Muscle of leg (tissue), 11 donors: ENCODE measurements around the gene UBP1. TPM values are rescaled to one million over a fixed set of nuclear protein-coding genes. Genes with fewer than 3 reads are reported as not detected.
"Not testable (repeated sequence)": the region's sequence is repeated elsewhere in the genome, so short reads cannot be mapped to it uniquely, and the experiment has no call there.

ENCODE experiments used
- DNase-seq: peaks from one replicate; pipeline ENCODE4 v3.0.0; 2013
- H3K27ac ChIP-seq: one replicate; pipeline ENCODE4 v1.5.1; 2013; ENCODE audit warnings: mild to moderate bottlenecking, low read length, control low read depth
- H3K27me3 ChIP-seq: one replicate; pipeline ENCODE4 v1.6.1; 2013; ENCODE audit warnings: low read length; ENCODE audit not compliant: control insufficient read depth, insufficient read depth
- H3K36me3 ChIP-seq: one replicate; pipeline ENCODE4 v1.6.1; 2013; ENCODE audit warnings: low read length; ENCODE audit not compliant: control insufficient read depth, insufficient read depth
- H3K4me1 ChIP-seq: one replicate; pipeline ENCODE4 v1.6.1; 2013; ENCODE audit warnings: low read length; ENCODE audit not compliant: control insufficient read depth, insufficient read depth
- H3K4me3 ChIP-seq: one replicate; pipeline ENCODE4 v1.5.1; 2013; ENCODE audit warnings: low read length, control low read depth
- H3K9me3 ChIP-seq: replicated peaks from 2 replicates; pipeline ENCODE4 v1.6.1; 2013; ENCODE audit warnings: low read depth, low read length; ENCODE audit not compliant: control insufficient read depth
- WGBS: methylation state at CpG from one replicate; pipeline ENCODE4 v1.1.5; 2013; ENCODE audit warnings: missing lambda C conversion rate; ENCODE audit not compliant: insufficient coverage; 5-methylcytosine and 5-hydroxymethylcytosine counted together
- polyA plus RNA-seq, 8 donors: library from polyadenylated mRNA; unstranded; fragments of 120-200 nt; gene quantifications; one replicate each; pipeline versions ENCODE4 v1.2.1 to v1.2.3, GENCODE V29; 2013; ENCODE audit warnings: inconsistent platforms in 1 of 8, low replicate concordance in 1 of 8; ENCODE audit not compliant: insufficient read length in 8 of 8, insufficient read depth in 1 of 8
- total RNA-seq: library from RNA; stranded (reverse); fragments of 120-200 nt; gene quantifications from one replicate; pipeline ENCODE4 v1.2.4, GENCODE V29; 2013

The UBP1 gene
- total and polyA plus RNA-seq, 9 donors: 24.6 to 56.9 (median 47.0) TPM

DNA sequence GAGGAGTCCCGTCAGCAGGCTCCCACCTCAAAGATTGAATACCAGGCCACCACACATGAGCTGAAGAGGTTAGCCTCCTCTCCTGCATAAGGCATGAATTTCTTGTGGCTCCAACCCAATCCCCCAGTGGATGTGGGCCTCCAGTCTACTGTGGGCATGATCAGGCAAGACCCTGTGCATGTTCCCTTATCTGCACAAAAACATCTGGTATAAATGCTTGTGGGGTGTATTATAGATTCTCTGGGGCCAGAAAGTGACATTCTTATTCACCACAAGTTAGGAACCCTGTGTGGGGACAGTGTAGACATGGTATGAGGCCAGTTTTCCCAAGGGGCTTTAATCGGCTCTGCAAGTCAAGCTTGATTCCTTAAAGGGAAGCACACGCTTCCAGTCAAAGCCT is 18.2 kb upstream of the UBP1 start:
- 93% methylated on average over 2 of the region's 3 CpGs for WGBS
- H3K36me3 ChIP-seq: no peaks in the 10 kb centered on the region
- no peak for DNase-seq
- H3K4me1 ChIP-seq: no peaks in the 10 kb centered on the region
- no peaks in the 10 kb centered on the region for H3K27me3 ChIP-seq
- no peak overlapping the region for H3K27ac ChIP-seq
- no peak overlapping the region for H3K4me3 ChIP-seq
- peaks cover 12% of the 10 kb centered on the region for H3K9me3 ChIP-seq

- Histone ChIP-seq H3K27me3 (no peaks in the 10 kb centered on the region), H3K4me1 (no peaks in the 10 kb centered on the region), H3K4me3 (no peak overlapping the region), H3K9me3 (peaks cover 12% of the 10 kb centered on the region), H3K27ac (no peak overlapping the region), H3K36me3 (no peaks in the 10 kb centered on the region)
- 67% methylated on average over 2 of the region's 2 CpGs for WGBS
- no peak for DNase-seq
Measured at GRCh38 chr3:33456756-33457155, 16.6 kb upstream of the UBP1 start.

DNA sequence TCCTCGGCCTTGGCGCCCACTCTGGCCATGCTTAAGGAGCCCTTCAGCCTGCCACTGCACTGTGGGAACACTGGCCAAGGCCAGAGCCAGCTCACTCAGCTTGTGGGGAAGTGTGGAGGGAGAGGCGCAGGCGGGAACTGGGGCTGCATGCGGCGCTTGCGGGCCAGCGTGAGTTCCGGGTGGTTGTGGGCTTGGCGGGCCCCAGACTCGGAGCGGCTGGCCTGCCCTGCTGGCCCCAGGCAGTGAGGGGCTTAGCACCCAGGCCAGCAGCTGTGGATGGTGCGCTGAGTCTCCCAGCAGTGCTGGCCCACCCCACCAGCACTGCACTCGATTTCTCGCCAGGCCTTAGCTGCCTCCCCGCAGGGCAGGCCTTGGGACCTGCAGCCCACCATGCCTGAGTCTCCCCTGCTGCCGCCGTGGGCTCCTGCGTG is 13.1 kb upstream of the UBP1 start:
- H3K27me3 ChIP-seq: no peaks in the 10 kb centered on the region
- H3K9me3 ChIP-seq: peaks cover 3% of the 10 kb centered on the region
- H3K27ac ChIP-seq: no peak overlapping the region
- no peaks in the 10 kb centered on the region for H3K36me3 ChIP-seq
- H3K4me3 ChIP-seq: no peak overlapping the region
- H3K4me1 ChIP-seq: no peaks in the 10 kb centered on the region
- WGBS: 95% methylated on average over 19 of the region's 19 CpGs
- no peak for DNase-seq

GRCh38 chr3:33451994-33452393 is 11.8 kb upstream of the UBP1 start:
- WGBS: no CpG with 5 or more reads among the region's 1 CpG
- not testable (repeated sequence) for H3K4me1 ChIP-seq, H3K4me3 ChIP-seq, DNase-seq, H3K27me3 ChIP-seq, H3K36me3 ChIP-seq, H3K9me3 ChIP-seq, H3K27ac ChIP-seq

DNA sequence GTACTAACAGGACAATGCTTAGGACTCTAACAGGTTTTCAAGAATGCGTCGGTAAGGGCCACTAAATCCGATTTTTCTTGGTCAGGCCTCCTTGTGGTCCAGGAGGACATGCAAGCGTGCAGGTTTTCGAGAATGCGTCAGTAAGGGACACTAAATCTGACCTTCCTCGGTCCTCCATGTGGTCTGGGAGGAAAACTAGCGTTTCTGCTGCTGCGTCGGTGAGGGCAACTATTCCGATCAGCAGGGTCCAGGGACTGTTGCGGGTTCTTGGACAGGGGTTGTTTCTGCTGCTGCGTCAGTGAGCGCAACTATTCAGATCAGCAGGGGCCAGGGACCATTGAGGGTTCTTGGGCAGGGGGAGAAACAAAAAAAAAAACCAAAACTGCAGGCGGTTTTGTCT is 7.8 kb upstream of the UBP1 start:
- H3K4me1 ChIP-seq: no peaks in the 10 kb centered on the region
- no peak for DNase-seq
- H3K36me3 ChIP-seq: no peaks in the 10 kb centered on the region
- no peak overlapping the region for H3K4me3 ChIP-seq
- H3K9me3 ChIP-seq: no peaks in the 10 kb centered on the region
- H3K27ac ChIP-seq: no peak overlapping the region
- 91% methylated on average over 15 of the region's 15 CpGs for WGBS
- H3K27me3 ChIP-seq: no peaks in the 10 kb centered on the region

GRCh38 chr3:33447256-33447625 is 7.0 kb upstream of the UBP1 start:
- not testable (repeated sequence) for H3K4me3 ChIP-seq, H3K27me3 ChIP-seq, H3K36me3 ChIP-seq, H3K27ac ChIP-seq, DNase-seq, H3K9me3 ChIP-seq, H3K4me1 ChIP-seq
- 76% methylated on average over 7 of the region's 7 CpGs for WGBS

DNA sequence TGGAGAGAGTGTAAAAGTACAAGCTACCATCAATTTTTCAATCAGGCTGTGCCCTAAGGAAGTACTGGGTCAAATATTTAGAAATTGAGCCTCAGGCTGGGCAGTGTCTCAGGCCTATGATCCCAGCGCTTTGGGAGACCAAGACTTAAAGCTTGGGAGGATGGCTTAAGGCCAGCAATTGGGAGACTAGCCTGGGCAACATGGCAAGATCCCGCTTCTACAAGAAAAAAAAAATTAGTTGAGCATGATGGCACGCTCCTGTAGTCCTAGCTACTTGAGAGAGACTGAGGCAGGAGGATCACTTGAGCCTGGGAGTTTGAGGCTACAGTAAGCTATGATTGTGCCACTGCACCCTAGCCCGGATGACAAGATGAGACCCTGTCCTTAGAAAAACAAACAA is 2.0 kb upstream of the UBP1 start:
- H3K27me3 ChIP-seq: no peaks in the 10 kb centered on the region
- no peak for DNase-seq

GRCh38 chr3:33441225-33441976 is 1.2 kb upstream of the UBP1 start:
- no peaks in the 10 kb centered on the region for H3K27me3 ChIP-seq
- 18% methylated on average over 20 of the region's 26 CpGs for WGBS
- H3K4me3 ChIP-seq: peak overlapping the region; percentile 92
- no peak for DNase-seq
- peaks cover 12% of the 10 kb centered on the region for H3K4me1 ChIP-seq
- no peaks in the 10 kb centered on the region for H3K9me3 ChIP-seq
- peak overlapping the region; percentile 100 for H3K27ac ChIP-seq
- H3K36me3 ChIP-seq: no peaks in the 10 kb centered on the region

More for the DNA sequence above, 2.0 kb upstream of the UBP1 start:
- H3K9me3 ChIP-seq: no peaks in the 10 kb centered on the region
- H3K4me1 ChIP-seq: peaks cover 12% of the 10 kb centered on the region
- no peaks in the 10 kb centered on the region for H3K36me3 ChIP-seq
- H3K27ac ChIP-seq: no peak overlapping the region
- 100% methylated on average over 2 of the region's 4 CpGs for WGBS
- no peak overlapping the region for H3K4me3 ChIP-seq

DNA sequence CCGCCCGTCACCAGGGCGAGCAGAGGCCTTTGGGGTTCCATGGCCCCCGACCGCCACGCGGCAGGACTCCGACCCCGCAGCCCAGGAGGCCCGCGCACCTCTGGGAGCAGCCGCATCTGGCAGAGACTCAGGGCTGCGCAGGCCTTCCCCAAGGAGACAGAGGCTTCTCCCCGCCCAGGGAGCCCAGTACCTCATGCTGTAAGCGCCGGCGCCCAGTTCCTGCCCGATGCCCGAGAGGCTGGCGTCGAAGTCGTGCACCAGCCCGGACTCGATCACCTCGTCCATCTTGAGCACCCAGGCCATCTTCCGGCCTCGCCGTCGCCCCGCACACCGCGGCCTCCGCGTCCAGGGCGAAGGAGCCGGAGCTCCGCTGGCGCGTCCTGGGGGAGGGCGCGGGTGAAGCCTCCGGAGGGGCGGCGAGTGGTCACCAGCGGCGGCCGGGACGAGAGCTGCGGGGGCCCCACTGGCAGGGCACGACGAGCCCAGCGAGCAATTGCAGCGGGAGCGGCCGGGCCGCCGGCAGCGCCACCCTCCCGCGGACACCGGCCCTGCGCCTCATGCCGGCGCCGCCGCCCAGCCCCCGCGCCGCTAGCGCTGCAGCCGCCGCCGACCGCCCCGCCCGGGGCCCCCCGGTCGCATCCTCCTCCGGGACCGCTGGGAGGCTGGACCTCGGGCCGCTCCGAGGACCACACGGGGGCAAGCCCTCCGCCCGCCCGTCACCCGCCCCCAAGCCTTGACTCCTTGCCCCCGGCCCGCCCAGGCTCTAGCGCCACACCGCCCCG is 468 bp downstream of the UBP1 start:
- H3K4me3 ChIP-seq: peak overlapping the region; percentile 92
- peaks cover 12% of the 10 kb centered on the region for H3K4me1 ChIP-seq
- DNase-seq: no peak
- H3K36me3 ChIP-seq: no peaks in the 10 kb centered on the region
- under 1% methylated on average over 92 of the region's 93 CpGs for WGBS
- H3K27ac ChIP-seq: peak overlapping the region; percentile 93
- no peaks in the 10 kb centered on the region for H3K9me3 ChIP-seq
- H3K27me3 ChIP-seq: no peaks in the 10 kb centered on the region

- Histone ChIP-seq H3K9me3 (no peaks in the 10 kb centered on the region), H3K4me3 (peak overlapping the region; percentile 92), H3K4me1 (peaks cover 12% of the 10 kb centered on the region), H3K27me3 (no peaks in the 10 kb centered on the region), H3K27ac (peak overlapping the region; percentile 93), H3K36me3 (no peaks in the 10 kb centered on the region)
- WGBS: 0% methylated on average over 1 of the region's 12 CpGs
- peak; percentile 64 for DNase-seq
Measured at GRCh38 chr3:33438881-33439545, 1.2 kb downstream of the UBP1 start.
